Activated T-helper 9 cell treated with anti-CD3 and anti-CD28 coated beads, Interleukin-2, amount 50 U/mL, for 16 hours (primary cell): ENCODE measurements around the gene JAKMIP2.
"Not testable (repeated sequence)": the region's sequence is repeated elsewhere in the genome, so short reads cannot be mapped to it uniquely, and the experiment has no call there.

Experiments used
- DNase-seq: peaks from one replicate; pipeline ENCODE4 v3.0.0-alpha.2; 2020; ENCODE audit warnings: low read depth

JAKMIP2 gene

DNA sequence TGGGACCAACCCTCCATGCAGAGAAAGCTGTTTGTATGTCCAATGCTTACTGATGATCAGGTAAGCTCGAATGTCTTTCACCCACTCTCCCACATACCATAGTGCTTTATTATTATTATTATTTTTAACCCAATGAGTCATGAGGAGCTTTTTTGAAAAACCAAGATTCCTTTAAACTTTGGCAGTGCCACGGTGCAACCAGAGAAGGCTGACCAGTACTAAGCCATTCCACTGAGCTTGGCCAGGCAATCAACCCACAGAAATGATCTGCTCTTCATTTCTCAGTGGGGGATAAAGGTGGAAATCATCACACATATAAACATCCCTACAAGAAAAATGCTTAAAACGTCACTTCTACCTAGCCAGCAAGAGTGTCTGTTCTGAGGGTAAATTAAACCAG is 35.5 kb downstream of the JAKMIP2 start:
- DNase-seq: no peak

DNA sequence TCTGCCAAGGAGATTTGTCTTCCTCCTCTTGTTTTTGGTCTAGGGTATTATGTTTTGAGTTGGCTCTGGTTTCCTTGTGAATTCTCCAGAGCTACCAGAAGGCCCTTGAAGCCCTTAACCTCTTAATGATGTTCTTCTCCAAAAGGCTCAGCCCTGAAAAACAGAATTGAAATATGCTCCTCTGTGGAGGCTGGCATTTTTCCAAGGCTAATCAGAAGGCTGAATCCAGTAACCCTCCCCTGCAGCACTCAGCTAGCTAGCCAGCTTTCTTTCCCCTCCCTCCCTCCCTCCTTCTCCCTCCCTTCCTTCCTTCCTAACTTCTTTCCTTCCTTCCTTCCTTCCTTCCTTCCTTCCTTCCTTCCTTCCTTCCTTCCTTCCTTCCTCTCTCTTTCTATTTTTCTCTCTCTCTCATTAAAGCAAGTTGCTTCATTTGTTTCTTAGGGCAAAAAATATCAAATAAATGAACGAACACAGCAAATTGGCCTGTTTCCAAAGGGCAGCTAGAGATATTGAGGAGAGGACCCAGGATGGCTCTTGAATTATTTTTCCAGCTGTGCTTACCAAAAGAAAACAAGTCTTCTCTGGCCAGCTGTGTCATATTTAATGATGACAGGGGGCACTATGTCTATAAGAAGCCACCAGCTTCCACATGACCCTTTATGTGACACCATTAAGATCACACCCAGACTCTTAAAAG is 38.7 kb downstream of the JAKMIP2 start:
- DNase-seq: no peak

DNA sequence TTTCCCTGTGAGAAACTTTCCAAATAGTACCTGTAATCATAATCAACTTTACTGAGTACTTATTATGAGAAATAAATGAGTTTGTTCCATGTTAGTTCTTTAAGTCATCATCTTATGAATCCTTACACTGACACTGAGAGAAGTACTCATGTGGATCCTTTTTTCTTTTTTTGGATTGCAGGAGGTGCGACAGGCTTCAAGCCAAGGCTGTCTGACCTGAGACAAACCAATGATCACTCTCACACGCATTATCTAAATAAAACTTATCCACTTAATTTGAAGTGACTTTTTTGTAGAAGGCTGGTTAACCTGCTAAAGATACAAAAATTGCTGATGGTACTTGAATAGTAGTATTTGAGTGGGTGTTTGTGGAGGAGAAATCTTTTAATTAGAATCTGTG is 39.5 kb downstream of the JAKMIP2 start:
- no peak for DNase-seq

DNA sequence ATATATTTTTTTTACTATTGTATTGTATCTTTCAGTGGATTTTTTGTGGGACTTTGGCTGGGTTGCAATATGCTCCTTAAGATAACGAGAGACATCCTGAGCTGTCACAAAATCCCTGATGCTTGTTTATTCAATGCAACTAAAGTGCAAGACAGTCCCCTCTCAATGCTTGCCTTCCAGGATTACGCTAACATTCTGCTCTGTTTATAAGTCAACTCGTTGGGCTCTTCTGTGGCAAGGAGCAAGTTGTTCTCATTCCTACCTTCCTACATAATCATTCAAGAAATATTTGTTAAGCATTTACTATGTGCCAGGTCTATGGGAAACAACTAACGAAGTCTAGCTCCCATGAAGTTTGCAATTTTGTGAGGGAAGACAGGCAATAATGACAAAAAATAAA is 40.4 kb downstream of the JAKMIP2 start:
- DNase-seq: no peak

DNA sequence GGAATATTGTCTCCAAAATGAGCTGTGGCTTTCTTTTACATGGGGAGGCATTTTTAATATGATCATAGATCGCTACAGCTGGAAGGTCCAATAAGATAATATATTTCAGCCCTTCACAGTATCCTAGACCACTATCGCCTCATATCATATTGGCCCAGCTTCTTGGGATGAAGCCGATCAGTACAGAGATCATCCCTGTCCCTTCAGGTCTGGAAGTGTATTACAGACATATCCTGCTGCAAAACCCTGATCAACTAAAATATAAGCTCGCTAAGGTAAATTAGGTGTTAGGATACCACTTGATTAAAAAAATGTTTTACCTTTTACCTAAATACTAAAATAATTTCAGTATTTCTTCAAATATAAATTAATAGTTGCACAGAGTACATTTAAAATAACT is 41.7 kb downstream of the JAKMIP2 start:
- no peak for DNase-seq

DNA sequence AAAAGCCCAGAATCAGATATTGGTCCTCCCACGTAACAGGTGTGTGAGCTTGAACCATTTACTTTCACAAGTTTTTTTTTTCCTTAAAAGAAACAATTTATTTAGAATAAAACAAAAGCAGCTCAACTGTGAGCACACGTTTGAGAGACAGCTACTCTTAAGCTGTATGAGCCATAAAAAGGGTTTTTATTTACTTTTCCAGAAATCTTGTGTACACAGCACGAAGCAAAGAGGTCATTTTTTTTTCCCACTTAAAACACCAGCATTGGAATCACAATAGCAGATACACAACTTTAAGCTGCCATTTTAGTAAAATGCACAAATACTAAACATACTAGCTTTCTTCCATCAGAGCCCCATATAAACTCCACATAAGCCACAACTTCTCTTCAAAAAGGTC is 44.6 kb downstream of the JAKMIP2 start:
- no peak for DNase-seq

DNA sequence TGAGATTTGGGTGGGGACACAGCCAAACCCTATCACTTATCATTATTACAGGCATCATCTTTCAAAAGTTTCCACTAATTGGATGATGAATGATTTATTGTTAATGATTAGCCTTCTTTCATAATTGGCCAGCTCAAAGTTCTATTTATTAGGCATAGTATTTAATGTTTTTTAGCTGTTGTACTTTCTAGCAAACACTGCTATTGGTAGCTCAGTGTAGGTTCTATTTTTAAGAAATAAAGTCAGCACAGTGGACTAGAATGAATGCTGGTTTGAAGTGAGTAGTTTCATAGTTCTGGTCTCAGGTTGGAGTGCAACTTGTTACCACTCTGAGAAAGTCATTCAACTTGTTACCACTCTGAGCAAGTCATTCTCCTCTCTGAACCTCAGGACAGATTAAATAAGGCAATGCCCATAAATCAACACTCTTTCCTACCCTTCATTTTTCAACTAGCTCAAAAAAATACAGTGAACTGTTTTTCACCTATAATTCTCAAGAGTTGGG is 46.9 kb downstream of the JAKMIP2 start:
- no peak for DNase-seq

DNA sequence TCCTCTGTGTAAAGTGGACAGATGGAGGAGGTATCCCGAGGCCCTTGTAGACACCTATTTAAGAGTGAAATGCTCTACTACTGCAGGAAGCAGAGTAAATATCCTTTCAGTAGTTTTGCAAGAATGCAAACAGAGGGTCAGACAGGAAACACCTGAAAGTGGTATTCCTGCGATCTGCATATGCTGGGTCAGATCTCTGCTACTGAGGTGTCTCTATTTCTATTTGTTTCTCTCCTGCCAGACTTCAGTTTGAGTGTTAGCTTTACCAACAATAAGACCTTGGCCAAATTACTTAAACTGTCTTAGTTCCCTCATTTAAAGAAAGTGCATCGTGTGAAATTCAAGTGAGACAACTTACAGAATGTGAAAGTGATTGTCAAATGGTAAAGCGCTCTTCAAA is 47.6 kb downstream of the JAKMIP2 start:
- no peak for DNase-seq

DNA sequence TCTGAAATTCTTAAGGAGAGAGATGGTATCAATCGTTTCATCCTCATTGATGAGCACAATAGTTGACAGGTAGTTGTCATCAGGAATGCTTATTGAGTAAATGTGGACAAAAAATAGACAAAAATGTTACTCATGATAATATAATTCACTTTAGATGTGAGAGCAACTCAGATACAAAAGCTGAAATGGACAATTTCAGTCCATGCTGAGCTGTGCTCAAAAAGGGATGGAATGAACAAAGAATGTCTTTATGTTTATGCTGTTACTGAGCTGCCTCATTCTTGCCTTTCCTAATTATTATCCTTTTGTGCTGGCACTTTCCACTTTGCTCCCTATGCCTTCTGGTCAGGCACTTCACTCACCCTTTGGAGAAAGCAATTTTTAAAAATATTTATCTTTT is 49.5 kb downstream of the JAKMIP2 start:
- DNase-seq: no peak

DNA sequence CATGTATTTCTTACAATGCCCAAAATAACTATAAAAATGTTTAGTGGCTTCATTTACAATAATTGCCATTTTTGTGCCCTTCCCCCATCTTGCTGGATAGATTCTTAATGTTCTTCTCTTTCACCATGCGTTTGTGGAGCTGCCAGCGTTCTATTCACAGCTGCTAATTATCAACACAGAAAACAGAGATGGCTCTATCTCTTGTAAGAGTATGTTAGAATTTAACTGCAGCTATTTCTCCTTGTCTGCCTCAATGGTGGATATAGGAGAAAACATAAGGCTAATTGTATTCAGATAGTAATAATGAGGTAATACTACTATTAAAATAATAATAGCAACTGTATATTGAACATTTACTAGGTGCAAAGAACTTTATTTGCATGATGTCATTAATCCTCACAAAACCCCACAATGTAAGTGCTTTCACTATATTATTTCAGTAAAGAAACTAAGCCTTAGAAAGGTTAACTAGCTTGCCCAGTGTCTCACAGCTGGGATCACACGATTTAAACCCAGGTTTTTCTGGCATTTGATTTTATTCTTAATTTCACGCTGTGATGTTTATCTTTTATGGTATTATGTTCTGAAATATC is 50.1 kb downstream of the JAKMIP2 start:
- no peak for DNase-seq

DNA sequence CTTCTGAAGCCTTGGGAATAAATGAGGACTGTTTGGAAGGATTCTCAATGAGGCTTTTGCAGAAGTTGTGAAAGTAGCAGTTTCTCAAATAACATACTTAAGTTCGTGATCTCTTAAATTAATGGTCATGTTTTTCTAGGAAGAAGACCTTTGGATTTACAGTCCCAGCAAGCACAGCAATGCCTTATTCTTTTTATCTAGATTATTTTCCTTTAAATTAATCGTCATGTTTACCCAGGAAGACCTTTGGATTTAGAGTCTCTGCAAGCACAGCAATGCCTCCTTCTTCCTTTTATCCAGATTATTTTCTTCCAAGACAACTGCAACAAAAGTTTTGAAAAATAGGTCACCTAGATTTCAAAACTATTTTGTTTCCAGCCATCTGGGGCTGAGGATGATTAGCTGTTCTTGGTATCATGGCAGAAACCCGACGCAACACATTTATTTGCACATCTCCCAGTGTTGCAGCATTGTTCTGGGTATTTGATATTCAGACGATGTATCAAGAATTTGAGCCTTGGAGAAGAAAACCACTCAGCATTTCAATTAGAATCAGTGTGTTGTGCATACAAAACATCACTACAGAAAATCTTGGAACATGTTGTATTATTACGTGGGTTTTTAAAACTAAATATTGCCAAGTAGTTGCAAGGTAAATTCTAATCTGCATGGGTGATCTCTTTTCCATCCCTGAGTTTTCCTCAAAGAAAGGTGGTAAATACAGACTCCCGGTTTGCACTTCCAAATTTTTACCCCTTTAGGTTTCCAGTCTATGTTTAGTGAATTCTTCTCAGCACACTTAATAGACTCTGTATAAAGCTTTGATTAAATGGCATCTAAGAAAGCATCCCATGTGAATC is 50.9 kb downstream of the JAKMIP2 start:
- DNase-seq: no peak

DNA sequence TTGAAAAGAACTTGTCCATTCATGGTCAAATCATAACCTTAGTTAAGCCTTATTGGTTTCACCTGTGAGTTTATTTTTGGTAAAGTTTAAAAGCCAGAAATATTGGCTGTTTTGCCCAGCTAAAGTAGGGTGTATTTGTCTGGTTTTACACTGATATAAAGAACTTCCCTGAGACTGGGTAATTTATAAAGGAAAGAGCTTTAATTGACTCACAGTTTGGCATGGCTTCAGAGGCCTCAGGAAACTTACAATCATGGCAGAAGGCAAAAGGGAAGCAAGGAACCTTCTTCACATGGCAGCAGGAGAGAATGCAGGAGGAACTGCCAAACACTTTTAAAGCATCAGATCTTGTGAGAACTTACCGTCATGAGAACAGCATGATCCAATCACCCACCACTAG is 55.3 kb downstream of the JAKMIP2 start:
- DNase-seq: no peak

DNA sequence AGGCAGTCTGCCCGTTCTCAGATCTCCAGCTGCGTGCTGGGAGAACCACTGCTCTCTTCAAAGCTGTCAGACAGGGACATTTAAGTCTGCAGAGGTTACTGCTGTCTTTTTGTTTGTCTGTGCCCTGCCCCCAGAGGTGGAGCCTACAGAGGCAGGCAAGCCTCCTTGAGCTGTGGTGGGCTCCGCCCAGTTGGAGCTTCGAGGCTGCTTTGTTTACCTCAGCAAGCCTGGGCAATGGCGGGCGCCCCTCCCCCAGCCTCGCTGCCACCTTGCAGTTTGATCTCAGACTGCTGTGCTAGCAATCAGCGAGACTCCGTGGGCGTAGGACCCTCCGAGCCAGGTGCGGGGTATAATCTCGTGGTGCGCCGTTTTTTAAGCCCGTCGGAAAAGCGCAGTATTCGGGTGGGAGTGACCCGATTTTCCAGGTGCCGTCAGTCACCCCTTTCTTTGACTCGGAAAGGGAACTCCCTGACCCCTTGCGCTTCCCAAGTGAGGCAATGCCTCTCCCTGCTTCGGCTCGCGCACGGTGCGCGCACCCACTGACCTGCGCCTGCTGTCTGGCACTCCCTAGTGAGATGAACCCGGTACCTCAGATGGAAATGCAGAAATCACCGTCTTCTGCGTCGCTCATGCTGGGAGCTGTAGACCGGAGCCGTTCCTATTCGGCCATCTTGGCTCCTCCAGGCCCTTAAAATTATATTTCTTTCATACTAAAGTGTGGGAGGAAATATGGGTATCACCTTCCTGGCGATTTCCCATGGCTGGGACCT is 61.2 kb downstream of the JAKMIP2 start:
- not testable (repeated sequence) for DNase-seq

DNA sequence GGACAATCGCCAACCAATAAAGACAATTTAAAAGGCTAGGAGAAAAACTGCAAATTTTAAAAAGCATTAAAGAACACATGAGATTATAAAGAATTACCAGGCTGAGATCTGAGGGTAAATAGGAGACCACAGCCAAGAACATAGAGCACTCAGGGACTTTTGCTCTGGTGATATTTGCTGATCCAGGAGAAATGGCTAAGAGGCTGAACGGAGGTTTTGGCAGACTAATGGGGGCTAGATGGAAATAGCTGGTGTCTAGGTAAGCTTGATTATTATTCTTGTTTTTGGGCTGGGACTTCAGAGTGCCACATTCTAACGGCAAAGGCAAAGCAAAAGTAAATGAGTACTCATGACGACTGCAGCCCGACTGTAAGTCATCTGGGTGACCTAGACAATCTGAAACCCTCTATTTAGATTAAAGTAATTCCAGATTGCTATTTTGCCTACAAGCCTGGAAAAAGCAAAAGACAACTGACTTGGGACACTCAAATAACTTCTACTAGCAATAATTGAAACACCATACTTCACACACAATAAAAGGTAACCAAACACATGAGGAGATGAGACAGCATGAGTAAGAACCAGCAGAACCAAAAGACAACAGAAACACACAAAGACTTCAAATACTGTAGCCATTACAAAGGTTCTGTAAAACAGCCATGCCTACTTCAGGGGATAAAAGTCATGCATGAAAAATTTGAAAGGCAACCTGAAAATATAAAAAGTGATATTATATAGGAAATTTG is 68.8 kb downstream of the JAKMIP2 start:
- no peak for DNase-seq

DNA sequence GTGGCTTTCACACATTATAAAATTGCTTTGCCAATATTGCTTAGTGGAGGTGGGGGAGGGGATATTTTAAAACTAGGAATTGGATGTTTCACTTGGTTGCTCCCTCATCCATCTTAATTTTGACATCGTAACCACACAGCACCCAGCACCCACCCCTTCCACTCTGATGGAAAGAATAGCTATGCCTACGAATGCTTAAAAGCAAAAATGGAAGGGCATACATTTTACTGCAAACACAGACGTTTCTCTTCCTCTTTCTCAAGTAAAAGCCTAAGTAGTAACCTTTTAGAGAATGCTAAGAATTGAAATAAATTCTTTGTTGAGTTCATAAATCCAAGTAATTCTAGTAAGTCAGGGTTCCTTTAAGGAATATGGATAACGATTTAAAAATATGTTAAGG is 69.9 kb downstream of the JAKMIP2 start:
- DNase-seq: no peak

DNA sequence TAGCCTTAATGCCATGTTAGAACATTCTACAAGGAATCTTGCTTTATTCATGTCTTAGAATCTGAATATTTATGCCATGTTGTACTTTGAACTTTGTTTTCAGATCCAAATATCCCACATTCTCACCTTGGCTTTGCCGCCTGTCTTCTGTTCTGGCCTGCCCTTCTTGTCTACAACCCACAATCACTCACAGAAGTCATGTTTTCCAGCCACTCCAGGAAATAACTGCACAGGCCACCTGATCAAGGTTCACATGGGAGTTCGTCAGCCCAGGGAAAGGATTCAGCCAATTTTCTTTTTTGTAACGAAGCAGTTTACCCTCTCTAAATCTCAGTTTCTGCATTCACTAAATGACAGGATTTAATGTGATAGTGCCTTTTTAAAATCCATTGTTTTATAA is 70.5 kb downstream of the JAKMIP2 start:
- no peak for DNase-seq

DNA sequence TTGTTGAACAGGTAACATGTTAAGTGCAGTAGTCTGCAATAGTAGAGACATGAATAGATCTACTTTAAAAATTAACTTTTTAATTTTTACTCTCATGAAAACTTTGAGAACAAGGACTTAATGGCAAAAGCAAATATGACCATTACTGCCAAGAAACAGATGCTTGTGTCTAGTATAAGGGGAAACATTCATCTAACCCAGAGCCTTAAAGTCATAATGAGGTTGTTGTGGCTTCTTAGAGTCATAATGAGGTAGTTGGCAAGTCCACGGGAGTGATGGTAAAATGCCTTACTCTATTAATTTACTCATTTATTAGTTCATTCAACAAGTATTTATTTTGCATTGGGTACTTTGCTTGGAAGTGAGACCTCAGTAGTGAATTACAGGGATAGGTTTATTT is 71.5 kb downstream of the JAKMIP2 start:
- no peak for DNase-seq

DNA sequence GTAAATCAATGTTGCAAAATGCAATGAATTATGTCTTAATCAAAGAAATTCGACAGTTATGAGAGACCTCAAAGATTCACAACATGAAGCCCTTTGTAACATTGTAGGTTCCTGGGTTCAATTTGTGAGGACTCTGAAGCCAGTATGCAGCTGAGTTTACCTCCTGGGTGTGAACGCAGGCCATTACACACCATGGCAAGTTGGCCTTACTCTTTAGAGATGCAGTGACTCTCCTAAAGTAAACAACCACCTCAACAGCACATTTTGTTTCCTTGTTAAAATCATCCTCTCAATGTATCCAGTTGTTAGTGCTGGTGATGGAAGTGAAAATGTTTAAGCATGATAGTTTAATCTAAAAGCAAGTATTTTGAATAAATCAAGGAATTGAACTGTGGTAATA is 73.8 kb downstream of the JAKMIP2 start:
- no peak for DNase-seq

DNA sequence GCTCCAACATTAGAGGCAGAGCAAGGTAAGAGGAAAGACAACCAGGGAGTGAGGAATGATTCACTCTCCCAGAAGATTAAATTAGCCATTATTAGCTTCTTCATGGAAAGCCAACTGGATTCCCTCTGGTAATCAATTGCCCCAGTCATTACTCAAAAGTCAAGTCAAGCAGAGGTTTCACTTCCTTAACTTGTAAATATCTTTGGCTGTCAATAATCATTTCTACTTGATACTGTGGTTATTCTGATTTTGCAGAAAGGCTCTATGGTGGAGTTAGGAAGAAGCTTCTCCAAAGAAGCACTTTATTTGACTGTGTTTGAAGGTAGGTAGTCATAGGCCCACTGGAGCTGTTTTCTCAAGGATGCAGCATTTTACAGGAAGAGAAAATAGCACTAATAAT is 78.0 kb downstream of the JAKMIP2 start:
- DNase-seq: no peak

DNA sequence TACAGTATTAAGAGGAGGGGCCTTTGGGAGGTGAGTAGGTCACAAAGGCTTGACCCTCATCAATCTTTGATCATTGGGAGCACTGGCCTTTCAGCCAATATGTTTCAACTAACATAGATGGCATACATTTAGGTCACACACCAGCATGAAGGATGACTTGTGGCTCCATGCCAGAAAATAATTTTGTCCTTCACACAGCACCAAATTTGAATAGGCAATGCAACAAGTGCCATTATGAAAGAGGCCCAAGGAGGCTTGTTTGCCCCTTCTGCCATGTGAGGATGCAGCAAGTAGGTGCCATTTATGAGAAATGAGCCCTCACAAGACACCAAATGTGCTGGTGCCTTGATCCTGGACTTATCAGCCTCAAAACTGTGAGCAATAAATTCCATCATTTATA is 81.1 kb downstream of the JAKMIP2 start:
- DNase-seq: no peak

DNA sequence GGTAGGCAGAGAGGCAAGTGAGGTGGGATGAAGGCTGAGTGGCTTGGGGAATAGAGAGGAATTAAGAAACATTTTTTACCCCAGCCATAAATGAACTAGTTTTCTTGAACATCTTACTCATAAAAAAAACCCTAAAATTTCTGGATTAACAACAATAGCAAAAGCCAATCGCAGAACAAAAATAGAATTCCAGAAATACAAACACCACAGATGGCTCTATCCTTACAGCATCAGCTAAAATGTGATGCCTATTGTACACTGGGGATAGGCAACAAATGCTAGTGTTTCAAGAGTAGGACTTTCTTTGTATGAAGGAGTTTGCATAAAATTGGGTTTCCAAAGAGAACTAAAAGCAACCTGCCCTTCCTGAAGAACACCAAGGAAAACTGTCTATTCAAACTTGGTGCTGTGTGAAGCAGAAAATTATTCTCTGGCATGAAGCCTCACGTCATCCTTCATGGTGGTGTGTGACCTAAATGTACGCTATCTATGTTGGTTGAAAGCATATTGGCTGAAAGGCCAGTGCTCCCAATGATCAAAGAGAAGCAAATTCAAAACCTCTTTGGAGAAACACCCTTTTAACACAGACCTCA is 82.9 kb downstream of the JAKMIP2 start:
- DNase-seq: no peak
